Neural progenitor cell (in vitro differentiated cells): ENCODE data around the gene AKAP6.

Experiments
- CTCF ChIP-seq: fragments of 200-600 bp; sonication (generic); IDR thresholded peaks from 2 replicates; pipeline ENCODE4 v1.5.1; 2017; ENCODE audit warnings: antibody characterized with exemption, mild to moderate bottlenecking
- EZH2 ChIP-seq: fragments of 200-600 bp; sonication (generic); IDR thresholded peaks from 2 replicates; pipeline ENCODE4 v1.6.1; 2017; ENCODE audit warnings: antibody characterized with exemption, mild to moderate bottlenecking, moderate library complexity

GRCh38 chr14:32654106-32654505, 325.0 kb downstream of the AKAP6 start:
- TF ChIP-seq CTCF, result no peak
- no peak for TF ChIP-seq EZH2
